ENCODE data around the gene PIK3R1.
"Not testable (repeated sequence)": the region's sequence is repeated elsewhere in the genome, so short reads cannot be mapped to it uniquely, and the experiment has no call there.

Gene PIK3R1

DNA sequence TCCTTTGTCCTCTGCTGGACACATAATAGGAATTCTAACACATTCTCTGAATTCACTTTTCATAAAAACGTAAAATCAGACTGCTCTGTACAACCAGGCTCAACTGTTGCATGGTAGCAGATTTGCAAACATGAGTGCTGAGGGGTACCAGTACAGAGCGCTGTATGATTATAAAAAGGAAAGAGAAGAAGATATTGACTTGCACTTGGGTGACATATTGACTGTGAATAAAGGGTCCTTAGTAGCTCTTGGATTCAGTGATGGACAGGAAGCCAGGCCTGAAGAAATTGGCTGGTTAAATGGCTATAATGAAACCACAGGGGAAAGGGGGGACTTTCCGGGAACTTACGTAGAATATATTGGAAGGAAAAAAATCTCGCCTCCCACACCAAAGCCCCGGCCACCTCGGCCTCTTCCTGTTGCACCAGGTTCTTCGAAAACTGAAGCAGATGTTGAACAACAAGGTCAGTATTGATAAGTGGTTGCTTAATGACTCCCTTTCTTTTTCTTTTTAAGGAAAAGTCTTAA, 11.1 kb downstream of the PIK3R1 start:
- no peak for DNase-seq (ENCODE audit: low read depth in 3 of 3)

DNA sequence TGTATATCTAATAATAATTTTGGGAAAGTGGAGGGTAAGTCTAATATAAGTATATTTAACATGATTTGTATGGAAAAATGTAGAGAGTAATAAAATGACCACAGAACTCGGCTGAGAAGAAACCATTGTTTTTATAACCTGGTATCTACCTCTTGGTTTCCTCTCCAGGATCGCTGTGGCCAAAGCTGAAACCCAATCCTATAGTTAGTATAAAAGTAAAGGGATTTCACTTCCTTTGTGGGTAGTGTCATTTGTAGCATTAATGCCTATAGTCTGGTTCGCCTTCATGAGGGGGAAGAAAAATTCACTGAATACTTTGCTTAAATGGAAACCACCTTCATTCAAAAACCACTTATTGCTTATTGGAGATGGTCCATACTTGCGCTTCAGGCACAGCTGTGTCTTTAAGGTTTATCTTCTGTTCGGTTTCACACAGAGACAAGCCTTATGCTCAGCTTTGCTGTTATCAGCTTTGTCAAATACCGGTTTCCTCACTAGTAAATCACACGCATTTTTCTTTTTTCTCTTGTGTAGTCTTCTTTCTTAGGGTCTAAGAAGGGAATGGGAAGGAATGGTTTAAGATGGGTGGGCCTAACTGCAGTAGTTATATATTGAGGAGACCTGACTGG, 12.1 kb downstream of the PIK3R1 start:
- DNase-seq (ENCODE audit: low read depth in 3 of 3), result no peak

DNA sequence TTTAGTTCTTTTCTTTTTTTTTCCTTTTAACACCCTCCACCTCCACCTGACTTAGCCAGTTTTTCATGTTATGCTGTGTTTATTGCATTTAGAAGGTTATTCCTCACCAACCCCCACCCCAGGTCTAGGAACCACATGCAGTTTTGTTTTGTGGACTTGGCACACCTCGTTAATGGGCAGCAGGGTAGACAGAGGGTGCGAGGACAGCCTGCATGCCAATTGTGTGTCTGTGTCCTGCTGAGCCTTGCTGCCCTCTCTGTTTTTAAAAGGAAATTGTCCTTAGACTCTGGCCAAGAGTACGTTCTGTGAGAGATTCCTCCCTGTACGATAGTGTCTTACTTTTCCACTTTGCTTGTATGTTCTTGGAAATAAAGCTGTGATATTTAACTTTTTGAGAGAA, 13.9 kb downstream of the PIK3R1 start:
- no peak for DNase-seq (ENCODE audit: low read depth in 3 of 3)

DNA sequence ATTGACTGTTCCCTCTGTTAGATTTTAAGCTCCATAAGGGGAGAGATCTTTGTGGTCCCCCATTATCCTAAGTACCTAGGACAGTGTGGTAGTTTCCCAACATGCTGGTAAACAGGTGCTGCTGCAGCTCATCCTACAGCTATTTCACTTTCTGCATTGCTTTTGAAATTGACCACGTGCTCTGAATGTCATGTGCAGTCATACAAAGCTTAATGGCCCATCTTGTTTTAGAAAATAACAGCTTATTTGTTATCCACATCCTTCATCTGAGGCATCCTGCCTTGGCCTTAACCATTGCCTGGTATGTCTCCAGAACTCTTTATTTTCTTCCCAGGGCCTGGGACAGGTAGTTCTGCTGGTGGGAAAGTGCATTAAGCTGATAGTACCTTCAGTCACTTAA, 14.7 kb downstream of the PIK3R1 start:
- DNase-seq (ENCODE audit: low read depth in 3 of 3), result no peak

- DNase-seq (ENCODE audit: low read depth in 3 of 3), result no peak
Measured at GRCh38 chr5:68231414-68232076, 16.0 kb downstream of the PIK3R1 start.

DNA sequence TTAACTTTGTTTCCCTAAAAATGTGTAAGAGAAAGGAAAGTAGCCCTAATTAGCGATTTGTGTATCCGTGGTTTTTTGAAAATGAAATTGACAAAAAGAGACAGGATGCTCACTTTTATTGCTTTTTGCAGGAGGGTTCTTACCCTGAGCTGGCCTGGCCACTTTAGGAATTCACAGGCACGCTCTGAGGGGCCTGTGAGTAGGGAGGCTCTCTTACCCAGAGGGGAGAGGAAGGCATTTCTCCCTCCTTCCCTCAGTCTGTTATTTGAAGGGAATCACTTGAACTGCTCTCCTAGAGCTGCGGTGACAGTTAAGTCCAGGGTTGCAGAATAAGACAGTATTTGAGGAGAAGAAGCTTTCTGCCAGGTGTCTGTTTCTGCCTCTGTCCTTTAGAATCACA, 16.7 kb downstream of the PIK3R1 start:
- no peak for DNase-seq (ENCODE audit: low read depth in 3 of 3)

GRCh38 chr5:68233075-68233474, 17.5 kb downstream of the PIK3R1 start:
- no peak for DNase-seq (ENCODE audit: low read depth in 3 of 3)

DNA sequence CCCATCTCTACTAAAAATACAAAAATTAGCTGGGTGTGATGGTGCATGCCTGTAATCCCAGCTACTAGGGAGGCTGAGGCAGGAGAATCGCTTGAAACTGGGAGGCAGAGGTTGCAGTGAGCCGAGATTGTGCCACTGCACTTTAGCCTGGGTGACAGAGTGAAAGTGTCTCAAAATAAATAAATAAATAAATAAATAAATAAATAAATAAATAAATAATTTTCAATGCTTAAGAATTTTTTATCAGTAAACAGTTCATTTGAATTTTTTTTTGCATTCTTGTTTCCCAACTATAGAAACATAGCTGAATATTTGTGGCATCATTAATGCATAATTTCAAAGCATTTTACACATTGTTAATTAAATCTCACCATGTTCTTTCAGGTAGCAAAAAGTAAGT, 19.7 kb downstream of the PIK3R1 start:
- DNase-seq (ENCODE audit: low read depth in 3 of 3), result not testable (repeated sequence)

GRCh38 chr5:68237715-68238114, 22.2 kb downstream of the PIK3R1 start:
- DNase-seq (ENCODE audit: low read depth in 3 of 3), result no peak

DNA sequence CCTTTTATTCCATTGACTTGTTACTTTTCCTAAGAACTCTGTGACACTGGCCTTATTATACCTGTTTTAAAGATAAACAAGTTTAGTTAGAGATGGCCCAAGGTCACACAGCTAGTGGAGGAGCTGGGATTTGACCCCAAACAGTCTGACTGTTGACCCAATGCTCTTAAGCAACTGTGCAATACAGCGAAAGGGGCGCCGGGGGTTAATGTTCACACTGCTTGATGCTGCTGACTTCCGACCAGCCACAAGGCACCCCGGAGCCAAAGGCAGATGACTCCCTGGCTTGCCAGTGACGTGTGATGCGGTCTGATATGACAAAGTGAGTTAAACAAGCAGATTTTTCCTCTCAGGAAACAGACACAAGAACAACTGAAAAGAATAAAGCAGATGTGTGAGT, 23.9 kb downstream of the PIK3R1 start:
- DNase-seq (ENCODE audit: low read depth in 3 of 3), result peak; percentile 39 to 69 (median 63)

GRCh38 chr5:68240202-68240601, 24.6 kb downstream of the PIK3R1 start:
- DNase-seq (ENCODE audit: low read depth in 3 of 3), result no peak

- no peak for DNase-seq (ENCODE audit: low read depth in 3 of 3)
Measured at GRCh38 chr5:68240771-68241170, 25.2 kb downstream of the PIK3R1 start.

GRCh38 chr5:68242743-68243142, 27.2 kb downstream of the PIK3R1 start:
- no peak for DNase-seq (ENCODE audit: low read depth in 3 of 3)

GRCh38 chr5:68243251-68243650, 27.7 kb downstream of the PIK3R1 start:
- no peak for DNase-seq (ENCODE audit: low read depth in 3 of 3)

DNA sequence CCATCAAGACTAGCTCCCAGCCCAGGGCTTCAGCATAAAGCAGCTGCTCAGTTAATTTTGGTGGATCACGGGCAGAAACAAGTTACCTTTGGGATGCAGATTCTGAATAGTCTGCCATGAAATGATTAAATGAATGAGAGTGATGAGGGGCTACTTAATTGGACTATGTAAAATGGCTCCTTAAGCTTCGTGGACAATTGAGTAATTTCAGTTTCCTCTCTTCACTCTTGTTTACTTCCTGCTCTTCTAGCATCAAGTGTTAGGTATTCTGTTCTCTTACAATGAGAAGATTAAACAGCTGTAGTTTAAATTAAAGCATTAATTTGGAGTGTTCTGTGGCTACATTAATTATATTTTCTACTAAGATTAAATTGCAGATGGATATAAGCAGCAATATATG, 28.1 kb downstream of the PIK3R1 start:
- DNase-seq (ENCODE audit: low read depth in 3 of 3), result no peak

DNA sequence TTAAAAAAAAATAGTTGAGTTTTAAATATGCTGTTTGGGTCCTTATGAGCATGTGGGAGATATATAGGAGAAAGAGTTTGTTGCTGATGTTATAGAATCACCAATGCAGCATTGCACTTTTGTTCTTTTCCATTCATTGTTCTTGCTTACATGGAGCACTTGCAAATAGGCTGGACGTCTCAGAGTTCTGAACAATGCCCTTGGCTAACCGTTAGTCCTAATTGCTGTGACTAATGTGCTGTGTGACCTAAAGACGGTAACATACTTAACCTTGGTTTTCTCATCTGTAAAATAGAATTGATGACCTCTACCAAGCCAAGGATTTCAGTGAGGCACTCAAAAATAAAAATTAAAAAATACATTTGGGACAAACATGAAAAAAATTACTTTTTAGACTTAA, 29.8 kb downstream of the PIK3R1 start:
- DNase-seq (ENCODE audit: low read depth in 3 of 3), result no peak

DNA sequence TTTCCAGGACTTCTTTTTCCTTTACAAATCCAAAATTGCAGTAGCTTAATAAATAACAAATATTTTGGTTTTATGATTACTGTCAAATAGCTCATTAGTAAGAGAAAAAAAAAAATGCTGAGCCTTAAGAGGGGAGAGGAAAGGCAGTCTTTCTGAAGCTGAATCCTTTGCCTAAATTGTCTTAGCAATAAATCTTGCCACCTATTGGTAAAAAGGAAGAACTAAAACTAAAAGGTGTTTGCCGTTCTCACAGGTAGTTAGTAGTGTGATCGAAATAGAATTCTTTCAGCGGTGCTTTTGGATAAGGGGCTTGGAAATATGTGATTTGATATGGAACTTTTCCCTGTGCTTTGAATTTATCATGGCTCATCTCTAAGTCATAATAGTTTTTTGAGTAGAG, 31.2 kb downstream of the PIK3R1 start:
- no peak for DNase-seq (ENCODE audit: low read depth in 3 of 3)

DNA sequence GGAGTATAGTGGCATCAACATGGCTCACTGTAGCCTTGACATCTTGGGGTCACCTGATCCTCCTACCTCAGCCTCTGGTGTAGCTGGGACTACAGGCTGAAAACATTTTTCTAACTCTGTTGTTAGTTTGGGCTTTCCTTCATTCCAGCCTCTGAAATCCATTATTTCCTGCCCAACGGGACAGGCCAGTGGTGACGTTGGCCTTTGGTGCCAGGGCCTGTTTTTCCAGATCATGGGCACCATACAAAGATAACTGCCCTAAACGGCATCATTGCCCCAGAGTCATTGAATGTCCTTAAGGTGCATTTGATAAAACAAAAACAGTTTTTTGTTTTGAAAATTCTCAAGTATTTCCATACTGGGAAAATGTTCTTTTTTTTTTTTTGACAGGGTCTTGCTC, 32.1 kb downstream of the PIK3R1 start:
- no peak for DNase-seq (ENCODE audit: low read depth in 3 of 3)

- DNase-seq (ENCODE audit: low read depth in 3 of 3), result no peak
Measured at GRCh38 chr5:68248896-68249295, 33.3 kb downstream of the PIK3R1 start.

- DNase-seq (ENCODE audit: low read depth in 3 of 3), result no peak
Measured at GRCh38 chr5:68249520-68249919, 34.0 kb downstream of the PIK3R1 start.

- no peak for DNase-seq (ENCODE audit: low read depth in 3 of 3)
Measured at GRCh38 chr5:68250661-68251298, 35.2 kb downstream of the PIK3R1 start.

DNA sequence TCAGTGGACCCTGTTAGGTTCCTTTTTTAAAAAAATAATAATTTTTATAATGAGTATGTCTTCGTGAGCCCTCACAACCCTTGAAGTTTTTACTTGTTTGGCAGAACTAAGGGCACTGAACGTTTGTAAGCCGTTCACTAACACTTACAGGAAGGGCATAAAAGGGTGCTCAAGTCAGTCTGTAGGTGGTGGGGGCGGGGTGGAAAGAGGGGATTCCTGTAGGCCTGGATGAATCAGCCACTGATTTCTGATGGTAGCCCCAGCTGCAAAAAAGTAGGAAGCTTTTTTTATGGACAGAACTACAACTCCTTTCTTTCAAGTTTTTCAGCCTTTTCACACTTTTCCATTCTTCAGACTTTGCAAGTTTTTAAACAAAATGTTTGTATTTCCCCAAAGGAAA, 35.8 kb downstream of the PIK3R1 start:
- peak; percentile 33 to 66 (median 59) for DNase-seq (ENCODE audit: low read depth in 3 of 3)

Measured in stimulated activated CD4-positive, alpha-beta T cell treated with anti-CD3 and anti-CD28 coated beads, TNF-alpha, amount 100 ng/mL, for 4 hours (primary cell).